ENCODE measurements around the gene ENTREP1.
"Not testable (repeated sequence)": the region's sequence is repeated elsewhere in the genome, so short reads cannot be mapped to it uniquely, and the experiment has no call there.

Gene ENTREP1

DNA sequence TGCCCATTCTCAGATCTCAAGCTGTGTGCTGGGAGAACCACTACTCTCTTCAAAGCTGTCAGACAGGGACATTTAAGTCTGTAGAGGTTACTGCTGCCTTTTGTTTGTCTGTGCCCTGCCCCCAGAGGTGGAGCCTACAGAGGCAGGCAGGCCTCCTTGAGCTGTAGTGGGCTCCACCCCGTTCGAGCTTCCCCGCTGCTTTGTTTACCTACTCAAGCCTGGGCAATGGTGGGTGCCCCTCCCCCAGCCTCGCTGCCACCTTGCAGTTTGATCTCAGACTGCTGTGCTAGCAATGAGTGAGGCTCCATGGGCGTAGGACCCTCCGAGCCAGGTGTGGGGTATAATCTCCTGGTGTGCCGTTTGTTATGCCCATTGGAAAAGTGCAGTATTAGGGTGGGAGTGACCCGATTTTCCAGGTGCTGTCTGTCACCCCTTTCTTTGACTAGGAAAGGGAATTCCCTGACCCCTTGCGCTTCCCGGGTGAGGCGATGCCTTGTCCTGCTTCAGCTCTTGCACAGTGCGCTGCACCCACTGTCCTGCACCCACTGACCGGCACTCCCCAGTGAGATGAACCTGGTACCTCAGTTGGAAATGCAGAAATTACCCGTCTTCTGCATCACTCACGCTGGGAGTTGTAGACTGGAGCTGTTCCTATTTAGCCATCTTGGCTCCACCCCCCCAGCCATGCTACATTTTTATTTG, 115.4 kb downstream of the ENTREP1 start:
- peaks cover 27% of the 10 kb centered on the region for H3K4me1 ChIP-seq (ENCODE audit: control insufficient read depth, insufficient read depth, low read length)
- H3K27me3 ChIP-seq (ENCODE audit: control insufficient read depth, insufficient read depth, low read length, poor library complexity, severe bottlenecking); H3K9me3 ChIP-seq (ENCODE audit: control insufficient read depth, low read length); H3K27ac ChIP-seq (ENCODE audit: insufficient read depth, low read depth, low read length, poor library complexity, severe bottlenecking); H3K4me3 ChIP-seq (ENCODE audit: insufficient read depth, low read depth, low read length); H3K36me3 ChIP-seq (ENCODE audit: control insufficient read depth, insufficient read depth, low read length): not testable (repeated sequence)
- WGBS, 2 experiments: 95 to 97% methylated on average over 15 of the region's 15 CpGs

All from ectodermal cell (in vitro differentiated cells).